ENCODE results near the gene RHCG. TPM values are rescaled to one million over a fixed set of nuclear protein-coding genes. Genes with fewer than 3 reads are reported as not detected.

RHCG gene
- polyA plus RNA-seq, 1 experiment, result not detected

GRCh38 chr15:89448825-89449224, 47.6 kb downstream of the RHCG start:
- CTCF ChIA-PET, result interaction anchor here (1.2 kb wide), 1 partner anchor 90 kb away, joined by 5 read pairs; no protein-coding TSS in a partner anchor
- Histone ChIP-seq H3K27ac (ENCODE audit: low read depth, low read length) (no peak overlapping the region), H3K4me3 (ENCODE audit: low read depth, low read length) (no peak overlapping the region), H3K27me3 (ENCODE audit: control insufficient read depth, insufficient read depth, low read length) (peaks cover 44% of the 10 kb centered on the region), H3K9me3 (ENCODE audit: control insufficient read depth, insufficient read depth, low read length) (no peaks in the 10 kb centered on the region)
- no peak for TF ChIP-seq CTCF (IDR thresholded peaks at IDR 0.05; ENCODE audit: low read depth, low read length)
- no peak for DNase-seq (ENCODE audit: low read depth, low spot score)
- POLR2A ChIA-PET, result no interaction called here

GRCh38 chr15:89447676-89448075, 48.7 kb downstream of the RHCG start:
- TF ChIP-seq CTCF (IDR thresholded peaks at IDR 0.05; ENCODE audit: low read depth, low read length), result no peak

GRCh38 chr15:89446255-89446891, 50.0 kb downstream of the RHCG start:
- peaks cover 45% of the 10 kb centered on the region for H3K27me3 ChIP-seq (ENCODE audit: control insufficient read depth, insufficient read depth, low read length)
- ChIA-PET CTCF (interaction anchor here (0.8 to 2.6 kb wide), 3 partner anchors 16 to 91 kb away, joined by 3 to 21 read pairs (median 9); no protein-coding TSS in a partner anchor), POLR2A (no interaction called here)
- no peak for TF ChIP-seq CTCF (IDR thresholded peaks at IDR 0.05; ENCODE audit: low read depth, low read length)
- no peak overlapping the region for H3K27ac ChIP-seq (ENCODE audit: low read depth, low read length)
- no peaks in the 10 kb centered on the region for H3K9me3 ChIP-seq (ENCODE audit: control insufficient read depth, insufficient read depth, low read length)
- no peak overlapping the region for H3K4me3 ChIP-seq (ENCODE audit: low read depth, low read length)
- DNase-seq (ENCODE audit: low read depth, low spot score), result no peak

More at GRCh38 chr15:89447676-89448075, 48.7 kb downstream of the RHCG start:
- Histone ChIP-seq H3K4me3 (ENCODE audit: low read depth, low read length) (no peak overlapping the region), H3K27me3 (ENCODE audit: control insufficient read depth, insufficient read depth, low read length) (peaks cover 43% of the 10 kb centered on the region), H3K9me3 (ENCODE audit: control insufficient read depth, insufficient read depth, low read length) (no peaks in the 10 kb centered on the region), H3K27ac (ENCODE audit: low read depth, low read length) (no peak overlapping the region)
- POLR2A ChIA-PET, result no interaction called here
- CTCF ChIA-PET, result interaction anchor here (2.5 to 2.6 kb wide), 2 partner anchors 17 to 89 kb away, joined by 9 to 21 read pairs; no protein-coding TSS in a partner anchor
- no peak for DNase-seq (ENCODE audit: low read depth, low spot score)

- DNase-seq (ENCODE audit: low read depth, low spot score), result no peak
- ChIA-PET POLR2A (no interaction called here), CTCF (interaction anchor here (2.5 to 2.6 kb wide), 2 partner anchors 15 to 87 kb away, joined by 9 to 21 read pairs; no protein-coding TSS in a partner anchor)
- no peaks in the 10 kb centered on the region; the same call in 1 of the 2 replicates for H3K9me3 ChIP-seq (ENCODE audit: control insufficient read depth, insufficient read depth, low read length)
- no peak overlapping the region for H3K4me3 ChIP-seq (ENCODE audit: low read depth, low read length)
- no peak for TF ChIP-seq CTCF (IDR thresholded peaks at IDR 0.05; ENCODE audit: low read depth, low read length)
- H3K27me3 ChIP-seq (ENCODE audit: control insufficient read depth, insufficient read depth, low read length), result peaks cover 45% of the 10 kb centered on the region
- no peak overlapping the region for H3K27ac ChIP-seq (ENCODE audit: low read depth, low read length)
Observed at GRCh38 chr15:89445518-89445917, 50.9 kb downstream of the RHCG start.
